ENCODE measurements around the gene RITA1. TPM values are rescaled to one million over a fixed set of nuclear protein-coding genes. Genes with fewer than 3 reads are reported as not detected.

Gene RITA1
- total RNA-seq, 1 donor, result 22.4 TPM

Small RNA genes within 50 kb of the gene (small RNA-seq; reads per million reads assigned to genes)
- gene MIR7106 (not detected), gene RF00019 (not detected)

Other genes starting within 250 kb of the RITA1 start
- gene OAS3, start 247.2 kb upstream of the RITA1 start, total RNA-seq, result 1.8 and 6.9 TPM in 2 replicates
- gene OAS2, start 207.2 kb upstream of the RITA1 start, total RNA-seq, result 8.3 and 18.1 TPM in 2 replicates
- gene DTX1, start 129.0 kb upstream of the RITA1 start, total RNA-seq, result under 0.01 TPM in 2 replicates
- not detected in 2 replicates for gene RASAL1, start 50.0 kb upstream of the RITA1 start, total RNA-seq
- gene CFAP73, start 36.0 kb upstream of the RITA1 start, total RNA-seq, result not detected in 2 replicates
- gene DDX54, start 243 bp upstream of the RITA1 start, total RNA-seq, result 40.2 and 49.5 TPM in 2 replicates
- gene TPCN1, start 35.7 kb downstream of the RITA1 start, total RNA-seq, result 25.7 and 28.9 TPM in 2 replicates
- 16.5 and 19.5 TPM in 2 replicates for gene SLC8B1, start 149.4 kb downstream of the RITA1 start, total RNA-seq
- gene PLBD2, start 172.9 kb downstream of the RITA1 start, total RNA-seq, result 64.8 and 69.1 TPM in 2 replicates
- gene SDS, start 218.2 kb downstream of the RITA1 start, total RNA-seq, result under 0.01 TPM in 1 of 2 replicates, not detected in the other
- 6.5 TPM in 2 replicates for gene SDSL, start 236.7 kb downstream of the RITA1 start, total RNA-seq

Measured in osteoblast (primary cell).